ENCODE measurements around the gene EEIG1.

- TF ChIP-seq CTCF (IDR thresholded peaks at IDR 0.05) (no peak), POLR2A (IDR thresholded peaks at IDR 0.05) (no peak)
These were observed 19.7 kb downstream of the EEIG1 start for GRCh38 chr9:127961155-127961490.

Data from lower leg skin (tissue), 3 donors.